IMR-90 (cell line): ENCODE data around the gene KAT2B. TPM values are rescaled to one million over a fixed set of nuclear protein-coding genes. Genes with fewer than 3 reads are reported as not detected.

Experiments
- ATAC-seq: fragments of 200-7000 bp; cut with Tn5 transposase; 2 replicates; pipeline ENCODE4 v1.9.1; 2020; ENCODE audit warnings: low read depth, mild to moderate bottlenecking, moderate library complexity
- BruUV-seq: library from RNA; stranded (reverse); fragments of 400-500 nt; replicated peaks from 2 replicates; lab custom pipeline; 2021; lab: Mats Ljungman, UMichigan
- CTCF ChIA-PET: fragments of 300-600 bp; formaldehyde crosslinking; extraction: SDS; loops from one replicate; lab custom pipeline; 2021; ENCODE audit warnings: antibody characterized with exemption; lab: Yijun Ruan, JAX
- POLR2A ChIA-PET: fragments of 300-600 bp; sonication (Branson Sonifier 250); formaldehyde crosslinking; loops from one replicate; lab custom pipeline; 2022; ENCODE audit warnings: antibody characterized with exemption; ENCODE audit not compliant: unreplicated experiment; lab: Charles Lee
- DNase-seq: peaks from one replicate; pipeline ENCODE4 v3.0.0; 2013
- H2AFZ ChIP-seq: replicated peaks from 2 replicates; pipeline ENCODE3; 2013; ENCODE audit warnings: low read length, mild to moderate bottlenecking; ENCODE audit not compliant: poor library complexity
- H2AK5ac ChIP-seq: 2 replicates; pipeline ENCODE4 v1.6.1; 2013; ENCODE audit warnings: low read depth, low read length, inconsistent platforms
- H2AK9ac ChIP-seq: replicated peaks from 2 replicates; pipeline ENCODE3; 2013; ENCODE audit warnings: mild to moderate bottlenecking, low read depth, low read length, moderate library complexity; ENCODE audit not compliant: poor library complexity
- H2BK120ac ChIP-seq: 2 replicates; pipeline ENCODE4 v1.6.1; 2013; ENCODE audit warnings: low read depth, low read length, inconsistent platforms
- H2BK15ac ChIP-seq: 3 replicates; pipeline ENCODE4 v1.6.1; 2013; ENCODE audit warnings: low read depth, low read length, inconsistent platforms
- H2BK20ac ChIP-seq: 2 replicates; pipeline ENCODE4 v1.6.1; 2013; ENCODE audit warnings: low read depth, mild to moderate bottlenecking, inconsistent platforms, low read length, moderate library complexity
- H2BK5ac ChIP-seq: 2 replicates; pipeline ENCODE4 v1.6.1; 2013; ENCODE audit warnings: mild to moderate bottlenecking, low read depth, low read length, inconsistent platforms; ENCODE audit not compliant: poor library complexity, severe bottlenecking
- H3K14ac ChIP-seq: replicated peaks from 2 replicates; pipeline ENCODE4 v1.6.1; 2013; ENCODE audit warnings: low read depth, low read length, inconsistent platforms
- H3K18ac ChIP-seq: 2 replicates; pipeline ENCODE4 v1.6.1; 2013; ENCODE audit warnings: low read depth, low read length, control low read depth
- H3K23ac ChIP-seq: 2 replicates; pipeline ENCODE4 v1.6.1; 2013; ENCODE audit warnings: low read depth, low read length, inconsistent platforms
- H3K27ac ChIP-seq: 2 replicates; pipeline ENCODE4 v1.5.1; 2013; ENCODE audit warnings: mild to moderate bottlenecking, control low read depth, low read length; ENCODE audit not compliant: insufficient read depth
- H3K27me3 ChIP-seq: 2 replicates; pipeline ENCODE4 v1.6.1; 2013; ENCODE audit warnings: low read length; ENCODE audit not compliant: control insufficient read depth, insufficient read depth
- H3K36me3 ChIP-seq: 2 replicates; pipeline ENCODE4 v1.6.1; 2013; ENCODE audit warnings: low read length, mixed read lengths; ENCODE audit not compliant: control insufficient read depth, insufficient read depth
- H3K4ac ChIP-seq: 2 replicates; pipeline ENCODE4 v1.6.1; 2013; ENCODE audit warnings: low read depth, low read length, inconsistent platforms
- H3K4me1 ChIP-seq: 2 replicates; pipeline ENCODE4 v1.6.1; 2013; ENCODE audit warnings: low read length, mixed read lengths; ENCODE audit not compliant: control insufficient read depth, insufficient read depth
- H3K4me2 ChIP-seq: 2 replicates; pipeline ENCODE4 v1.6.1; 2013; ENCODE audit warnings: low read depth, mild to moderate bottlenecking, control low read depth, low read length, moderate library complexity
- H3K4me3 ChIP-seq: 2 replicates; pipeline ENCODE4 v1.5.1; 2013; ENCODE audit warnings: low read depth, mild to moderate bottlenecking, control low read depth, low read length, moderate library complexity; ENCODE audit not compliant: insufficient read depth
- H3K56ac ChIP-seq: 2 replicates; pipeline ENCODE4 v1.6.1; 2013; ENCODE audit warnings: low read length, inconsistent platforms; ENCODE audit not compliant: insufficient read depth; ENCODE audit errors: extremely low read depth
- H3K79me1 ChIP-seq, 2 experiments: 2 replicates each; pipeline ENCODE4 v1.6.1; 2013; ENCODE audit warnings: low read length in 2 of 2, inconsistent platforms in 1 of 2, low read depth in 1 of 2
- H3K9ac ChIP-seq: 2 replicates; pipeline ENCODE4 v1.6.1; 2013; ENCODE audit warnings: low read depth, low read length, control low read depth
- H3K9me1 ChIP-seq: 2 replicates; pipeline ENCODE4 v1.6.1; 2013; ENCODE audit warnings: low read length, inconsistent platforms; ENCODE audit not compliant: insufficient read depth
- H3K9me3 ChIP-seq: 2 replicates; pipeline ENCODE4 v1.6.1; 2013; ENCODE audit warnings: low read length; ENCODE audit not compliant: control insufficient read depth, insufficient read depth
- H4K20me1 ChIP-seq: 2 replicates; pipeline ENCODE4 v1.6.1; 2013; ENCODE audit warnings: low read length, inconsistent platforms; ENCODE audit not compliant: insufficient read depth
- H4K5ac ChIP-seq: 2 replicates; pipeline ENCODE4 v1.6.1; 2013; ENCODE audit warnings: mild to moderate bottlenecking, low read depth, low read length, control low read depth
- H4K8ac ChIP-seq, 2 experiments: 2 replicates each; pipeline ENCODE4 v1.6.1; 2013; ENCODE audit warnings: low read depth in 2 of 2, low read length in 2 of 2, control low read depth in 1 of 2, inconsistent platforms in 1 of 2
- H4K91ac ChIP-seq: 2 replicates; pipeline ENCODE4 v1.6.1; 2013; ENCODE audit warnings: low read depth, low read length, inconsistent platforms; ENCODE audit not compliant: insufficient read depth
- BHLHE40 ChIP-seq: fragments of 150-350 bp; IDR thresholded peaks from 2 replicates; pipeline ENCODE4 v1.6.1; 2016; ENCODE audit warnings: mild to moderate bottlenecking, low read depth, low read length
- CEBPB ChIP-seq: IDR thresholded peaks from 2 replicates; pipeline ENCODE4 v1.6.1; 2012; ENCODE audit warnings: low read depth, low read length, improper control_type of control experiment
- CHD1 ChIP-seq: IDR thresholded peaks from 2 replicates; pipeline ENCODE4 v1.6.1; 2012; ENCODE audit warnings: low read depth, low read length, improper control_type of control experiment
- CTCF ChIP-seq: conservative IDR thresholded peaks from 2 replicates; pipeline ENCODE4 v1.5.1; 2012; ENCODE audit warnings: mild to moderate bottlenecking, low read depth, low read length, improper control_type of control experiment
- ELK1 ChIP-seq: fragments of 150-350 bp; IDR thresholded peaks from 2 replicates; pipeline ENCODE4 v1.6.1; 2016; ENCODE audit warnings: low read depth, mild to moderate bottlenecking, low read length, moderate library complexity, borderline replicate concordance
- FOS ChIP-seq: fragments of 150-350 bp; IDR thresholded peaks from 2 replicates; pipeline ENCODE4 v1.6.1; 2016; ENCODE audit warnings: low read depth, low read length
- MAFK ChIP-seq: IDR thresholded peaks from 2 replicates; pipeline ENCODE4 v1.6.1; 2012; ENCODE audit warnings: low read depth, low read length, improper control_type of control experiment
- MAZ ChIP-seq: IDR thresholded peaks from 2 replicates; pipeline ENCODE4 v1.6.1; 2012; ENCODE audit warnings: low read depth, mild to moderate bottlenecking, low read length, improper control_type of control experiment, moderate library complexity, borderline replicate concordance
- MXI1 ChIP-seq: IDR thresholded peaks from 2 replicates; pipeline ENCODE4 v1.6.1; 2012; ENCODE audit warnings: low read depth, mild to moderate bottlenecking, low read length, moderate library complexity, borderline replicate concordance
- NFE2L2 ChIP-seq: fragments of 150-350 bp; IDR thresholded peaks from 2 replicates; pipeline ENCODE4 v1.6.1; 2016; ENCODE audit warnings: low read depth, mild to moderate bottlenecking, low read length
- POLR2A ChIP-seq: IDR thresholded peaks from 2 replicates; pipeline ENCODE4 v1.6.1; 2012; ENCODE audit warnings: mild to moderate bottlenecking, low read depth, low read length
- RAD21 ChIP-seq: IDR thresholded peaks from 2 replicates; pipeline ENCODE4 v1.6.1; 2012; ENCODE audit warnings: low read length, improper control_type of control experiment
- RCOR1 ChIP-seq: IDR thresholded peaks from 2 replicates; pipeline ENCODE4 v1.6.1; 2012; ENCODE audit warnings: mild to moderate bottlenecking, low read length, improper control_type of control experiment; ENCODE audit not compliant: insufficient replicate concordance
- RFX5 ChIP-seq: IDR thresholded peaks from 2 replicates; pipeline ENCODE4 v1.8.0; 2012; ENCODE audit warnings: low read depth, mild to moderate bottlenecking, low read length, moderate library complexity
- SMC3 ChIP-seq: fragments of 150-350 bp; IDR thresholded peaks from 2 replicates; pipeline ENCODE4 v1.6.1; 2016; ENCODE audit warnings: low read depth, mild to moderate bottlenecking, antibody characterized with exemption, low read length, moderate library complexity
- USF2 ChIP-seq: fragments of 150-350 bp; IDR thresholded peaks from 2 replicates; pipeline ENCODE4 v1.6.1; 2017; ENCODE audit warnings: mild to moderate bottlenecking, antibody characterized with exemption, low read length, low read depth
- WGBS, 2 experiments: methylation state at CpG; one replicate each; pipeline versions ENCODE4 v1.1.5 to v1.1.7; 2013; ENCODE audit warnings: missing lambda C conversion rate in 2 of 2; ENCODE audit not compliant: insufficient read length in 1 of 2; ENCODE audit errors: extremely low coverage in 2 of 2; 5-methylcytosine and 5-hydroxymethylcytosine counted together
- dilution Hi-C: fragments of 300-500 bp; cut with HindIII; formaldehyde crosslinking; loops from one replicate; pipeline ENCODE4 v1.14.3; 2018; ENCODE audit warnings: low sequenced_read_pairs; ENCODE audit not compliant: unreplicated experiment
- in situ Hi-C: fragments of 300-500 bp; cut with MboI; formaldehyde crosslinking; loops from 3 replicates; pipeline ENCODE4 v1.14.3; 2019; ENCODE audit warnings: low sequenced_read_pairs, inconsistent platforms, mixed read lengths
- intact Hi-C: fragments of 100-400 bp; cut with micrococcal nuclease; formaldehyde crosslinking; loops from 2 replicates; pipeline ENCODE4 v1.10.0; 2022
- polyA plus RNA-seq, 3 experiments: library from polyadenylated mRNA; depleted of rRNA; stranded (reverse); fragments of >200 nt; gene quantifications; 2 replicates each; pipeline ENCODE4 v1.2.3, GENCODE V29; 2012; ENCODE audit warnings: low replicate concordance in 1 of 3
- total RNA-seq: library from RNA; depleted of rRNA; stranded (reverse); fragments of >200 nt; gene quantifications from 2 replicates; pipeline ENCODE4 v1.2.3, GENCODE V29; 2012

Gene KAT2B
- total and polyA plus RNA-seq, 2 of the 4 experiments (the other 2 are of a cell fraction) = 2.0 to 2.2 TPM

- no TSS peak for BruUV-seq
- H3K56ac ChIP-seq = no peak overlapping the region
- H3K4me2 ChIP-seq = no peak overlapping the region
- H3K23ac ChIP-seq = no peak overlapping the region
- ATAC-seq (no peak), DNase-seq (no peak)
- no peak overlapping the region for H4K91ac ChIP-seq
- H2AK5ac ChIP-seq = no peak overlapping the region
- H3K4me3 ChIP-seq = no peak overlapping the region
- H4K8ac ChIP-seq = no peak overlapping the region
- H3K4ac ChIP-seq = no peak overlapping the region
- no peaks in the 10 kb centered on the region for H3K9me3 ChIP-seq
- H2BK5ac ChIP-seq = no peak overlapping the region
- H4K20me1 ChIP-seq = no peaks in the 10 kb centered on the region
- H3K36me3 ChIP-seq = no peaks in the 10 kb centered on the region
- no peak overlapping the region for H2AFZ ChIP-seq
- no peak overlapping the region for H4K5ac ChIP-seq
- no peak overlapping the region for H2BK15ac ChIP-seq
- no peak for TF ChIP-seq POLR2A
- TF ChIP-seq USF2 = no peak
- no peak for TF ChIP-seq ELK1
- TF ChIP-seq MAZ = no peak
- no peak for TF ChIP-seq RCOR1
- TF ChIP-seq RAD21 = no peak
- no peak for TF ChIP-seq SMC3
- no peak for TF ChIP-seq CEBPB
- TF ChIP-seq CTCF = no peak
- TF ChIP-seq NFE2L2 = no peak
- no peak for TF ChIP-seq RFX5
- TF ChIP-seq MAFK = no peak
- no peak for TF ChIP-seq BHLHE40
- no peak for TF ChIP-seq MXI1
- TF ChIP-seq CHD1 = no peak
- no peak for TF ChIP-seq FOS
- no peak overlapping the region for H2BK120ac ChIP-seq
- no peaks in the 10 kb centered on the region for H3K79me1 ChIP-seq
- H3K9me1 ChIP-seq = no peaks in the 10 kb centered on the region
- no CpG with 5 or more reads among the region's 2 CpGs for WGBS, 2 experiments
- no peaks in the 10 kb centered on the region for H3K4me1 ChIP-seq
- H2BK20ac ChIP-seq = no peak overlapping the region
- CTCF ChIA-PET = no interaction called here
- H2AK9ac ChIP-seq = no peak overlapping the region
- no peak overlapping the region for H3K14ac ChIP-seq
- POLR2A ChIA-PET = no interaction called here
- H3K9ac ChIP-seq = no peak overlapping the region
- H3K27ac ChIP-seq = no peak overlapping the region
- intact Hi-C loops (no loop called here), dilution Hi-C loops (no loop called here), in situ Hi-C loops (no loop called here)
- H3K18ac ChIP-seq = no peak overlapping the region
- no peaks in the 10 kb centered on the region for H3K27me3 ChIP-seq
Observed at GRCh38 chr3:20143519-20143918, 103.3 kb downstream of the KAT2B start.
